Tibial nerve (tissue), 3 donors: ENCODE data around the gene MLYCD.

Source experiments
- POLR2A ChIP-seq, 2 donors: fragments of 450-650 bp; IDR thresholded peaks; one replicate each; pipeline ENCODE4 v1.6.1; 2017; ENCODE audit warnings: antibody characterized with exemption in 2 of 2, mild to moderate bottlenecking in 2 of 2, moderate library complexity in 2 of 2
- TF ChIP-seq, protein P1 (sequence below), 5 experiments: fragments of 200-600 bp in 3 of 5; fragments of 450-650 bp in 2 of 5; sonication (generic) in 3 of 5; IDR thresholded peaks; one replicate each; pipeline ENCODE4 v1.5.1; 2016 to 2019; ENCODE audit warnings: antibody characterized with exemption in 5 of 5, mild to moderate bottlenecking in 3 of 5, moderate library complexity in 2 of 5

- TF ChIP-seq, protein P1, sequence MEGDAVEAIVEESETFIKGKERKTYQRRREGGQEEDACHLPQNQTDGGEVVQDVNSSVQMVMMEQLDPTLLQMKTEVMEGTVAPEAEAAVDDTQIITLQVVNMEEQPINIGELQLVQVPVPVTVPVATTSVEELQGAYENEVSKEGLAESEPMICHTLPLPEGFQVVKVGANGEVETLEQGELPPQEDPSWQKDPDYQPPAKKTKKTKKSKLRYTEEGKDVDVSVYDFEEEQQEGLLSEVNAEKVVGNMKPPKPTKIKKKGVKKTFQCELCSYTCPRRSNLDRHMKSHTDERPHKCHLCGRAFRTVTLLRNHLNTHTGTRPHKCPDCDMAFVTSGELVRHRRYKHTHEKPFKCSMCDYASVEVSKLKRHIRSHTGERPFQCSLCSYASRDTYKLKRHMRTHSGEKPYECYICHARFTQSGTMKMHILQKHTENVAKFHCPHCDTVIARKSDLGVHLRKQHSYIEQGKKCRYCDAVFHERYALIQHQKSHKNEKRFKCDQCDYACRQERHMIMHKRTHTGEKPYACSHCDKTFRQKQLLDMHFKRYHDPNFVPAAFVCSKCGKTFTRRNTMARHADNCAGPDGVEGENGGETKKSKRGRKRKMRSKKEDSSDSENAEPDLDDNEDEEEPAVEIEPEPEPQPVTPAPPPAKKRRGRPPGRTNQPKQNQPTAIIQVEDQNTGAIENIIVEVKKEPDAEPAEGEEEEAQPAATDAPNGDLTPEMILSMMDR (IDR thresholded peaks at IDR 0.05): no peak
- no peak for TF ChIP-seq POLR2A (IDR thresholded peaks at IDR 0.05)
These were observed 68.2 kb downstream of the MLYCD start for GRCh38 chr16:83967091-83967490.
